A172 (cell line): ENCODE measurements around the gene PTPRG. TPM values are rescaled to one million over a fixed set of nuclear protein-coding genes. Genes with fewer than 3 reads are reported as not detected.

Experiments used
- DNase-seq: peaks from one replicate; pipeline ENCODE4 v3.0.0-alpha.2; 2015; ENCODE audit warnings: low spot score
- total RNA-seq: library from RNA; depleted of rRNA; stranded (reverse); fragments of >200 nt; shearing (Covaris generic); gene quantifications from 2 replicates; pipeline ENCODE4 v1.2.3, GENCODE V29; 2014

The PTPRG gene
- total RNA-seq, 1 experiment from 2014 or later, result 7.3 TPM

- no peak for DNase-seq
These were observed 366.0 kb downstream of the PTPRG start for GRCh38 chr3:61927332-61927731.

DNA sequence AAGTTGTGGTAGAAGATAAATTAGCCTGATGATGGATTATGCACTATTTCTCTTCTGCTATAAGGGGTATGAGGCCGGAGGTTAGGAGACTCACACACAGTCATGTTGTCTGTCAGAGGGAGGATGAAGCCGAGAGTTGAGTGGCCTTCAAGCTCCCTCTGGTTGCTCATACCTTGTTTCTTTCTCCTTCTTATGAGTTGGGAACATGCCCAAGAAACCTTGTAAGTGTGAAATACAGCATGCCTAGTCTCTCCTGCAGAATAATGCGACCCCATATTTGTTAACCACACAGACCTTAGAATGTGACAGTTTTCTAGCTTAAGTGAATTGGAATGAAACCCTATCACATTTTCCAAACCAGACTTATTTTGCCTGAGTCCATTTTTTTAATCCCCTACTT is 366.7 kb downstream of the PTPRG start:
- DNase-seq, result no peak

- DNase-seq, result no peak
These were observed 367.5 kb downstream of the PTPRG start for GRCh38 chr3:61928776-61929314.

GRCh38 chr3:61929617-61930016 is 368.2 kb downstream of the PTPRG start:
- DNase-seq, result no peak

DNA sequence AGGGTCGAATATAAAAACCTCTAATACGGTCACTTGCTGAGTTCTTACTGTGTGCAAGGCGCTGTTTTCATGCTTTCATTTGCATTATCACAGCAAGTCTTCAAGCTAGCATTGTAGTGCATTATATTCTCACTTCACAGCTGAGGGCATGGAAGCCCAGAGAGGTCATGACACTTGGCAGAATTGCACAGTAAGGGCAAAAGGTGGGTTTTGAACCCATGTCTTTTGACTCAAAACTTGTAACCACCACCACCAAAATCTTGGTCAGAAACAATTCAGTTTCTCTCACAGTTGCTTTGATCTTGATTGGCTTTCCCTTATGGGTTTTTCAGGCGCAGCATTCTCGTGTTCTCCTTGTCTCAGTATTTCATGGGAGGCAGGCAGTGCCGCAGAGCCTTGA is 371.1 kb downstream of the PTPRG start:
- DNase-seq, result no peak

- no peak for DNase-seq
These were observed 372.6 kb downstream of the PTPRG start for GRCh38 chr3:61933798-61934504.

- DNase-seq, result no peak
These were observed 373.1 kb downstream of the PTPRG start for GRCh38 chr3:61934505-61934871.

DNA sequence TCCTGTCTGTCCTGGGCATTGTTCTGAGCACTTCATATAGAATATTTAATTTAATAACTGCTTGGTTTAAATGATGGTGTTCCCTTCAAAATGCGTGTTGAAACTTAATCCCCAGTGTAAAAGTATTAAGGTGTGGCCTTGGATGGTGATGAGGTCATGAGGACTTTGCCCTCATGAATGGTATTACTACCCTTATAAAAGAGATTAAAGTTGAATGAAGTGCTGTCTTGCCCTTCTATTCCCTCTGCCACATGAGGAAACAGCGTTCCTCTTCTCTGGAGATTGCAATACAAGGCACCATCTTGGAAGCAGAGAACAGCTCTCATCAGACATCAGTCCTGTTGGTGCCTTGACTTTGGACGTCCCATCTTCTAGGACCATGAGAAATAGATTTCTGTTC is 374.4 kb downstream of the PTPRG start:
- no peak for DNase-seq

DNA sequence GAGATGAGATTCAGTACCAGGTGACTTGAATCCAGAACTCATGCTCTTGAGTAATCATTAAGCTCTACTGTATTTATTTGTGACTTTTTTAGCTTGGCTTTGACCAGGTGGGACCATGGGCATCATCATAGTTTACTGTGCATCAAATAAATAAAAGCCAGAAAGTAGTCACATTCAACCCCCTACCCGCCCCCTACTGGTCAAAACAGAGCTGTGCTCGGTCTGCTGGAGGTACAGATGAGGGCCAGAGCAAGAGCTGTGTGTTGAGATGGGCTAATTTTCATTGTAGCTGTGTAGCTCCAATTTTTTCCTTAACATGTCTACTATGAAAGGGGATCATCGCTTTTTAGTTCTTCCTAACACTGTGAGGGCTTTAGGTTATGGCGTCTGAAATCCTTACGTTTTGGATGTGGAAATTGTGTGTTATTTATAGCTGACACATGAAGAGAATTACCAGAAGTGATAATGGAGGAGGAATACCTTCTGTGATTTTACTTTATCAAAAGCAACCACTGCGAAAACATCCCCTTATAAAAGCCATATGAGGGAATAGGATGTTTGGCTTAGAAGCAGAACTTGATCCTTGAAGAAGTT is 375.1 kb downstream of the PTPRG start:
- DNase-seq, result no peak

DNA sequence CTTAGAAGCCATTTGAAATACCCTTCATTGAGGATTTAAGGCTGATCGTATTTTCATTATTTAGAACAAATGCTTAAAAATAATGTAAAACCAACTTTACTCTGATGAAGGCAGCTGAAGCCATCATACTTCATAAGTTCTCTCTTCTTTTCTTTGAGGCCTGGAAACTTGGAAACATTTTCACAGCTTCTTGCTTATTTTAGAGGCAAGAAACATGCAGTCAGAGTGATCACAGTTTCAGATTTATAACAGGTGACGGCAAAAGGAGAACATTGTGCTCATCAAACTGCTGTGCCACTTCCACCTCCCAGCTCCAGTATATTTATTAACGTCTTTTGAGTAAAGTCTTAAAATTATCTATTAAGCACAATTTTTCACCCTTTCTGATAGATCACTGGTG is 376.1 kb downstream of the PTPRG start:
- no peak for DNase-seq

- DNase-seq, result no peak
These were observed 377.6 kb downstream of the PTPRG start for GRCh38 chr3:61938878-61939549.

DNA sequence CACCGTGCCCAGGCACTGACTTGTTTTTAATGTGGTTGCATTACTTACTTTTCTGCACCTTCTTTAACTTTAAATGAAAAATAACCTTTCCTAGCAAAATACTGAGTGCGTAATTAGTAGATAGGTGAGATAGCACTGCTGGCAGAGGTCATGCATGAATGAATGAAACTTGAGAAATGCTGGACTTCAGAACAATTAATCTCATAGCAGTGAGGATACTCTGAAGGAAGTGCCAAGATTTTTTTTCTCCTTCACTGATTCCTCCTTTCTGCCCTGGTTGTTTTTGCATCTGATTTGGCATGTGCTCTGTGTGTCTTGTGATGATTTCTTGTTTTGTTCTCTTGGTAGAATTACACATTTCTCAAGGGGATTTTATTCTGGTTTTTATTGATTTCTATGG is 378.9 kb downstream of the PTPRG start:
- DNase-seq, result no peak

DNA sequence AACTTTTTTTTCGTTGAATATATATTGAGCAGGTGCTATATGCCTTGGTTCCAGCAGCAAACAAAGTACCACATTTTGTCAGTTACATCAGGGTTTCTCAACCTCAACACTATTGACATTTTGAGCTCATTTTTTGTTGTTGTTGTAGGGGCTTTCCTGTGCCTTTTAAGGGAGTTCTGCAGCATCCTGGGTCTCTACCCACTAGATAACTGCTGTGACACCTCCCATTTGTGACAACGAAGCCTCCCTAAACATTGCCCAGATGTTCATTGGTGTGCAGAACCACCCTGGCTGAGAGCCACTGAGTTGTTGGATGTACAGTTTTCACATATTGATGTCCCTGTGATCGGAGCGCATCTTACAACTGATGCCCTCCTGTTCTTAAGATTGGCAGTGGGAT is 382.6 kb downstream of the PTPRG start:
- no peak for DNase-seq

GRCh38 chr3:61944726-61945125 is 383.4 kb downstream of the PTPRG start:
- DNase-seq, result no peak

GRCh38 chr3:61945657-61946056 is 384.3 kb downstream of the PTPRG start:
- no peak for DNase-seq

- DNase-seq, result no peak
These were observed 385.4 kb downstream of the PTPRG start for GRCh38 chr3:61946570-61947324.

DNA sequence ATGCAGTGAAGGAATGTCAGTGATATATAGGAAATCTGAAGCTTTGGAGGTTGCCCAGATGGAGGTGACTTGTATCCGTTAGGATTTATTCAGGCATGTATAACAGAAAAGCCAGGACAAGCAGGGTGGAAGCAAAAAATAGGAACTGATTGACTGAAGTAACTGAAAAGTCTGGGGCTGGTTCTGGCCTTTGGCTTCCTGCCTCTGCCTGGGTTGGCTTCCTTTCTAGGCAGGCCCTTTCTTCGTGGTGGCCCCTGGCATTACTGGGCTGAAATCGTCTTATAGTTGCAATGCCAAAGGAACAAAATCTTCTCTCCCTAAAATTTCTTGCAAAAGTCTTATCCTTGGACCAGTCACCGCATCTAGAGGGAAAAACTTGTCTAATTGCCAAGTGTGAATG is 386.1 kb downstream of the PTPRG start:
- no peak for DNase-seq

DNA sequence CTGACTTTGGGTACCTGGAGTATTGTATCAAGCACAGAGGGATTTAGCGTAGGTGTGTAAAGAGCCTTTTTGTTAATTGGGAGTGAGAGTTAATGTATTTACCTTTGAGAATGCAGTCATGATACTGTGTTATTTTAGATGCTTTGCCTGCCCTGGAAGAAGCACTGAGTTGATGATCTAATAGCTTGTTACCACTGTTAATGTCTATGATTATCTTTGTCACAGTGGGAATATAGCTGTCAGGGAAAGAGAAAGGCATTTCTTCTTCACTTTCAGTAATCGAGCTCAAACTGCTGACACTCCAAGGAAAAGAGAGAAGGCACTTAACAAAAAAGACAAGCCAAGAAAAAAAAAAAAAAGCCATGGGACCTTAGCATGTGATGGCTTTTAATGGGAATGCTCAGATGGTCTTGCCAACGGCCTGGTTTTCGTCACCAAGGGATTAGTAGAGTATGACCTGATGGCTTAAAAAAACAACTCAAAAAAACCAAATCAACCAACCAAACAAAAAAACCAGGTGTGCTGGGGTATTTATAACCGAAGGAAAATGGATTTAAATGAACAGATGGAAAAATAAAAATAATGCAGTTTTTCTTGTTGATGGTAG is 387.4 kb downstream of the PTPRG start:
- DNase-seq, result no peak

GRCh38 chr3:61954097-61954540 is 392.7 kb downstream of the PTPRG start:
- no peak for DNase-seq

DNA sequence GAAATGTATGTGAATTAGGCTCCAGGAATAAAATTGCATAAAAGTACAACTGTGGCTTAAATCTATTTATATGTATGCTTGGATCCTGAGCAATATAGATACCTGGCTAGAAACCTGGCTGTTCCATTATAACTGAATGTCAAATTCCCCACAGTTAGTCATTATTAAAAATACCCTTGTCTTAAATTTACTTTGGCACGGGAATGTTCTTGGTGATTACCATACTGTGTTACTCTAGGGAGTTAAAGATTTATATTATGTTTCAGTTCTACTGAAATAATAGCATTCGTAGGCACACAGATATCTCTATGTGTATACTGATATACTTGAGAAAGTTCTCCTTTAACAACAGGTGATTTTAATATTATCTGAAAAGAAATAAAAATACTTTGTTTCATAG is 394.1 kb downstream of the PTPRG start:
- no peak for DNase-seq

DNA sequence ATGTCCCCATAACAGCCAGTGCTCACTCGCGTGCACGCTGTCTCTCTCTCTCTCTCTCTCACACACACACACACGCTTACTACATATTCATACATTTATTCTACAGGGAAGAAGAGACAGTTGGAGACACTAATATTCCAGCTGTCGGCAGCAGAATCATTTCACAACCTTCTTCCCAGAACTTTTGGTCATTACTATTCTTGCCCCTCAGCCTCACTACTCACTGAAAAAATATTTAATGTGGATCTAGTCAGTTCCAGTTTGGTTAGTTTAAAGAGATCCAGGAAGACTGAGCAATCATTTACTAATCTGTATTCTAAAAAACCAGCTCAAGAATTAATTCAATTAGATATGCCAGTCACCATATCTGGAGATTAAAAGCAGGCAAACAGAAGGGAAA is 394.9 kb downstream of the PTPRG start:
- DNase-seq, result no peak

DNA sequence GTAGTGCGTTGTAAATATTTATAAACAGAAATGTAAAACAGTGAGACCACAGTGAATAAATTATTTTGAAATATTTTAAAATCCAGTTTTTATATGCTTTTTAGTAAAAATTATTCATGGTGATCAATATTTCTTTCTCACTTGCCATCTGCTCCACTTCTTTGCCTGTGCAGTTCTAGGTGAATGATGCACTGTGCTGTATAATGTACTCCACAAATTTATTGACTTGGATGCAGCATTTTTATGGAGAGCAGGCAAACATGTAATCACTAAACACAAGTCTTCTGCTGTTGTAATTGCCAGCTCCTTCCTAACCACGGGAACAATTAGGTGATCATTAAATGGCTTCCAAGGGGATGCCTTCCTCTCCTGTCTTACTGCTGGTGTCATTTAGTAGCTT is 395.9 kb downstream of the PTPRG start:
- DNase-seq, result no peak
